Activated CD4-positive, CD25-positive, alpha-beta regulatory T cell treated with anti-CD3 and anti-CD28 coated beads, Interleukin-2, amount 50 U/mL, for 24 hours (primary cell): ENCODE results near the gene ZBTB47.

Source experiments
- ATAC-seq, 2 donors: fragments of 150-1000 bp; cut with Tn5 transposase; one replicate each; pipeline ENCODE4 v1.10.0; 2021; ENCODE audit warnings: mild to moderate bottlenecking in 1 of 2, moderate library complexity in 1 of 2

Gene ZBTB47

DNA sequence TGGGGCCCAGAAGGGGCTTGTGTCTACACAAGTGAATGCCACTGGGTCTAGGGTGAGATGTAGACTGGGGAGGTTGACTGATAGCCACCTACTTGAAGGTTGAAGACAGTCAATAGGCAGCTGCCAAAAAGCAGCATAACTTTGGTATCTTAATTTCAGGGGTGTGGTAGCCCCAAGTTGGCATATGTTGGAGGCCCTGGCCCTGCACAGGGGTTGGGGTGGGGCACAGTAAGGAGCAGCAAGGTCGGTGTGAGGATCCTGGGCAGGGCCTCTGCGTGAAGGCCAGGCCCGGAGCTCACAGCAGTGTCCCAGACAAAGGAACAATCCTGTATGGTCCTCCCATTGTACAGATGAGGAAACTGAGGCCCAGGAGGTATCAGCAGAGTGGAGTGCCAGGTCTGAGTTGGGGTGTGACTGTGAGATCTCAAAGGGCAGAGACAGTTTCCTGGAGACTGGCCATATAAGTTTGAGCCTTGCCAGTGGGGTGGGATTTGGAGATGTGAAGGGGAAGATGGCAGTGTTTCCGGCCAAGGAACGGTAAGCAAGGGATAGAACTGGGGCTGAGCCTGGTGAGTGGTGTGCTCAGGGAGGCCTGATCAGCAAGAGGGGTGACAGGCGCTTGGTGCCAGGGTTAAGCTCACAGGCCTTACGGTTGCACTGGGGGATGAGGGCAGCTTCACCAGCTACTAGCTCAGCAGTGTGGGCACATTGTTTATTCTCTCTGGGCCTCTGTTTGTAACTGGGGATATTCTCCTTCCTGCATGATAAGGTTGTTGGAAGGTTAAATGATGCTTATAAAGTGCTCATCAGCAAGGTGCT lies 33.5 kb downstream of the ZBTB47 start:
- no peak for ATAC-seq

GRCh38 chr3:42688016-42688415 lies 34.5 kb downstream of the ZBTB47 start:
- no peak for ATAC-seq

- ATAC-seq: no peak
Observed at GRCh38 chr3:42688487-42689420, 35.3 kb downstream of the ZBTB47 start.

DNA sequence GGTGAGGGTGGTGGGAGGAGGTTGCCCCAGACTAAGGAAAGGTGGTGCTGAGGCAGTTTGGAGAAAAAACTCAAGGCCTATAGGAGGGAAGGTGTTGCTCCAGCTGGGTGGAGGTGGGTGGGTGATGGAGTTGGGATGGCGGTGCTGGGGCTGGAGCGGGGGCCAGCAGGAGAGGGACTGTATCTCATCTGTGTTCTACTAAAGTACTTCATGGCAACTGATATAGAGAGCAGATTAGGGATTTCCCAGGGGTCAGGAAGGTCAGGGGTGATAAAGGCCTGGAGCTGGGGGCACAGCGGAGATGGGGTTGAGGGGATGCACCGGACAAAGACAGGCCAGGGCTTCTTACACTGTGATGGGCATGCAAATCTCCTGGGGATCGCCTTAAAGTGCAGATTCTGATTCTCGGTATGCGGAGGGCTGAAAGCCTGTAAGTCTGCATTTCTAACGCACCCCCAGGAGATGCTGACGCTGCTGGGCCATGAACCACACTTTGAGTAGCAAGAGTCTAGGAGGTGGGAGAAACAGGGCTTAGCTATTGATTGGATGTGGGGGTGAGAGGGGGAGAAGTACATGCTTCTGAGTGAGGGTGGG lies 36.0 kb downstream of the ZBTB47 start:
- ATAC-seq: no peak

- no peak for ATAC-seq
Observed at GRCh38 chr3:42690191-42690590, 36.7 kb downstream of the ZBTB47 start.

DNA sequence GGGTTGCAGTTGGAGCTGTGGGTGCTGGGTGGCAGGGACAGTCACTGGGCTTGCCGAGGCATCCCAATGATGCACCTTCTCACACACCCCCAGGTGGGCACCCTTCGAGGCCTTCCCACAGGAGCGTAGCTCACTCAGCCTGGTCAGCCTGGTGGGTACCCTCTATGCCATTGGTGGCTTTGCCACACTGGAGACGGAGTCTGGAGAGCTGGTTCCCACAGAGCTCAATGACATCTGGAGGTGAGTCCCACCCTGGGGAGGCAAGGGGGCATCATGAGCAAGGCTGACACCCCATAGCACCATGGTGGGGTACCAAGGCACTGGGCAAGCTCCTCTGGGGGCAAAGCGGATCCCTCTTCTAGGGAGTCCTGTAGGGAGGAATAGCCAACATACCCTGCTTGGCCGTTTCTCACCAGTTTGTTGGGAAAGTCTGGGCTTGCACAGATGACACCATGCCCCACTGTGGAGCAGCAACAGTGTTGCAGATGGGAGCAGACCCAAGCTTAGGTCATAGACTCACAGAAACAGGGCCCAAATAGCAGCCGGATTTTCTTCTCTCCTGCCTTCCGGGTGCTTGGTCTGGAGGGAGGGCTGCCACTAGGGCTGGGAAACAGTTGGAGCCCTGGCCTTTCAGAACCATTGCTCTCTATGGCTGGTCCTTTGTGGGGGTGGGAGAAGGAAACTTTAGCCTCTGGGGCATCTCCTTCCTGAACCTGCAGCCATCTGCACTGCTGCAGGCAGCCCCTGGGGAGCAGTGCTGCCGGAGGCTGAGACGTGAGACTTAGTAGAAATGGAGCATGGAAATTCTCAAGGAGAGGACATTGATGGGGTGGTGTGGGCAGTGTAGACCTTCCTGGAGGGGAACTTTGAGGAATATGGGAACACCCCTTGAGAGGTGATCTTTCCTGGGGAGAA lies 37.5 kb downstream of the ZBTB47 start:
- ATAC-seq: no peak

- ATAC-seq: no peak
Observed at GRCh38 chr3:42691816-42692666, 38.5 kb downstream of the ZBTB47 start.

- no peak for ATAC-seq
Observed at GRCh38 chr3:42692667-42693529, 39.4 kb downstream of the ZBTB47 start.

- ATAC-seq: no peak
Observed at GRCh38 chr3:42693530-42693930, 40.0 kb downstream of the ZBTB47 start.

GRCh38 chr3:42694366-42694765 lies 40.9 kb downstream of the ZBTB47 start:
- ATAC-seq: no peak

DNA sequence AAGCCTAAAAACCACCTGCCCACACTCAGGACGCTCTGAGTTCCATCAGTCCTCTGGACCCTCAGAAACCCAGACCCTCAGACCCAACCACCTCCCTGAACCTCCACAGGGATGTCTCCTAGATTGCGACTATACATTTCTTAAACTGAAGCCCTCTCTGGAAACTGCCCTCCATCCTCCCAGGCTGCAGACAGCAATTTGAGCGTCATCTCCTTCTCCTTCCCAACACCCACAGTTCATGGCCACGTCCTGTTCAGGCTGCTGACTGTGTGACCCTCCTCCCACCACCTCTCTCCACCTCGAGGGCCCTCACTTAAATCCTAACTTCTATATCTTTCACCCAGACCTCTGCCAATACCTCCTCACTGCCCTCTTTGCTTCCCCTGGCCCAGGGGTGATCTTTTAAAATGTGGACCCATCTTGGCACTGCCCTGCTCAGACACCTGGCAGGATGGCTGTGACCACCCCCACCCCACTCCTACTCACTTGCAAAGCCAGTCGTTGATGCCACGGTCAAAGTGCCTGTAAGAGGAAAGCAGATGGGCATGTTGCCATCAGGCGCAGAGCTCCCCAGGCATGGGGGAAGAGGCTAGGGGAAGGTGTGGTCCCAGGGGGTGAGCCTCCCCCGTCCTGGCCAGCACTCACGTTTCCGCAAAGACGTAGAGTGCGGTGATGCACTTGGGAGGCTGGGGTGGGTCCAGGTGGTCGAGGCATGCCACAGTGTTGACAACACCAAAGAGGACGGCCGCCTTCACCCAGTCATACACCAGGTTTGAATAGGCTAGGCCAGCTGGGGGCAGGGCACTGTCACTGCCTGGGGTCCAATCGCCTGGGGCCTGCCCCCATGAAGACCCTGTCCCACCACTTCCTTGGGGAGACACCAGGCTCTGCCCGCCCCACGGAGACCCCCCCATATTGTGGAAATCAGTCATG lies 43.1 kb downstream of the ZBTB47 start:
- ATAC-seq: no peak

- ATAC-seq: no peak
Observed at GRCh38 chr3:42697289-42698051, 44.0 kb downstream of the ZBTB47 start.

DNA sequence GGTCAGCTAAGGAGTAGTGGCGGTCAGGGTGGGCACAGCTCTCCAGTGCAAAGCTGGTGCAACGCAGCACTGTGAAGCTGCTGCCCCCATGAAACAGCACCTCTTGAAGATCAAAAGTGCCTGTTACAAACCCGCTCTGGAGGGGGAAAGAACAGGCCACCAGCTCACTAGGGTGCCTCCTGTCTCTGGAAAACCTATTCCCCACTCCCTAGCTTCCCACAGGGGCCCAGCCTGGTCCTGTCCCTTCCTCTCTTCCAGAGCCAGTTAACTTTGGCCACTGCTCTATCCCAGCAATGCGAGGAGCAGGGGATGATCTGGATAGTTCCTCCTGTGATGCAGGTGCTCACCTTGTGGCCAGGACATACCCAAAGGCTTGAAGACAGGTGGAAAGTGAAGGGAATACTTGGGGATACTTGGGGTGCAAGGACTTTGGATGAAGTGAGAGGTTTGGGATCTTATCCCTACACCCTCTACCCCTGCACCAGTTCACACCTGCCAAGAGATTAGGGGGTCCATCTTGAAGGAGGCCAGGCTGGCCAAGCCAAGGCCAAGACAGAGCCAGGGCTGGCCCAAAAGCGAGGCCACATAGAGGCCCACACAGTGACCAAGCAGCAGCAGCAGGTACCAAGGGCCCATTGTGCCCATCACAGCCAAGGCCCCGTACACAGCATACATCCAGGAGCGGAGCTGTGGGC lies 44.9 kb downstream of the ZBTB47 start:
- no peak for ATAC-seq

DNA sequence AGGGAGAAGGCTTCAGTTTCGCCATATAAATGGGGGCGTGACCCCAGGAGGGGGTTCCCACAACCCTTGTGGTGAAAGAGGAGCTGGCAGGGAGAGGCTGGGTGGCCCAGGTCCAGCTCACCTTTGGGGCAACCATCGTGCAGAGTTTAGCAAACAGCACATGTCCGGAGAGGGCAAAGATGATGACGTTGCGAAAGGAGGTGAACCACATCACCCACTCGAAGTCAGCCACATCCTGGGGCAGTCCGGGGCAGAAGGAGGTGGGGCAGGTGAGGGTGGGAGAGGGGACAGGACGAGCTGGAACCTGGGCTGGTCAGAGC lies 45.4 kb downstream of the ZBTB47 start:
- no peak for ATAC-seq

DNA sequence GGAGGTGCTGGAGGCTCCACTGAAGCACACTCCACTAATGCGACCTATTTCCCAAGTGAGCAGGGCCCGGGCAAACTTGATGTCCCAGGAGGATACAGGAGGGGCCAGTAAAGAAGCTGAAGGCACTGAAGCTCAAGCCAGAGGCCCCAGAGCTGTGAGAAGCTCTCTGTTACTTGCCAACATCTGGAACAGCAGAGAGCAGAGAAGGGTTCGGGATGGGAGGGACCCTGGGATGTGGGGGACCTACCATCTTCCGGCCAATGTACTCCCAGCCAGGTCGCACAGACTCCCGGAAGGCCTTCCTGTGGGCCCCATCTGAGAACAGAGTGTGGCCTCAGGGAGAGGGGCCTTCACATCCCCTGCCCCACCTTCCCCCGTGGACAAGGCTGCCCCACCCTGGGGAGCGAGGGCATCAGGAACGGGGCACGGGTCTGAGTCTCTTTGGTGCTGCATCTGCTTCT lies 46.0 kb downstream of the ZBTB47 start:
- ATAC-seq: no peak

DNA sequence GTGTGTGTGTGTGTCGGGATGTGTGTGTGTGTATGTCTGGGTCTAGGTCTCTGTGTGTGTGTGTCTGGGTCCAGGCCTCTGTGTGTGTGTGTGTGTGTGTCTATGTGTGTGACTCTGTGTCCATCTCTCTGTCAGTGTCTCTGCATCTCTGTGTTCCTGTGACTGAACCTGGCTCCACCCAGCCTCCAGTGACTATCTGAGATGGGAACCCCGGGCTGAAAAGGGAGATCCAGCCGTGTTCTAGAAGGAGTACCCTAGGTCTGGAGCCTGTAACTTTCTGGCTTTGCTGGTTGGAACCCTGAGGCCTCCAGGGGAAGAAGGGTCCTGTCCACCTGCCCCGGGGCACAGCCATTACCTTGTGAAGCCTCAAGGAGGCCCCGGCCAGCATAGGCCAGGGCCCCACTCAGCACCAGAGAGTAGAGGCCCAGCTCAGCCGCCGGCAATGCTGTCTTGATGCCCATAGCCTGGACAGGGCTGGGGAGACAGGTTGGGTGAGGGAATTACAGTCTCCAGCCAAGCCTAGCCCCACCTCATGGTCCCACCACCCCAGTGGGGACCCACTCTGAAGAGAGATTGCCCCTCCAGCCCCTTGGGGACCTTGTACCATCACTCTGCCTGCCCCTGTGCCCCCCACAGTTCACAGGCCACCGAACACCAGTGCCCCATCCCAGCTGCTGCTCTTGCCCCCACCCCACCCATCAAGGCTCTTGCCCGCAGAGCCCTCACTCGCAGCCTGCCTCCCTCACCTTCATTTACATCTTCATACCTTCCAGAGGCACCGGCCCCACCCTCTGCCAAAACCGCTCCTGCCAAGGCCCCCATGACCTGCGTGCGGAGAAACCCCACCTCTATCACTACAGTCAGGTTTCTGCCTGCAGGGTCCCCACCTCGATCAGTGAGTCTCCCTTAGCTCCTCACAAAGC lies 47.1 kb downstream of the ZBTB47 start:
- ATAC-seq: no peak
